Thyroid gland (tissue), 4 donors: ENCODE data around the gene C2CD3. TPM values are rescaled to one million over a fixed set of nuclear protein-coding genes. Genes with fewer than 3 reads are reported as not detected.
"Not testable (repeated sequence)": the region's sequence is repeated elsewhere in the genome, so short reads cannot be mapped to it uniquely, and the experiment has no call there.

Experiments used
- DNase-seq, 2 donors: peaks; one replicate each; pipeline ENCODE4 v3.0.0-alpha.2; 2019
- H3K27ac ChIP-seq, 3 donors: fragments of 200-600 bp; sonication (generic); 1 replicate in 2 of 3; 2 replicates in 1 of 3; pipeline ENCODE4 v1.5.1; 2016 to 2019; ENCODE audit warnings: mild to moderate bottlenecking in 1 of 3, moderate library complexity in 1 of 3
- H3K27me3 ChIP-seq: fragments of 200-600 bp; sonication (generic); one replicate; pipeline ENCODE4 v1.5.1; 2019
- H3K36me3 ChIP-seq, 2 donors: fragments of 200-600 bp; sonication (generic); one replicate each; pipeline ENCODE4 v1.5.1; 2016 to 2019
- H3K4me1 ChIP-seq, 2 donors: fragments of 200-600 bp; sonication (generic); one replicate each; pipeline ENCODE4 v1.5.1; 2017 to 2019
- H3K4me3 ChIP-seq, 3 donors: fragments of 200-600 bp; sonication (generic); replicated peaks in 1 of 3; 1 replicate in 2 of 3; 2 replicates in 1 of 3; pipeline ENCODE4 v1.5.1; 2016; ENCODE audit warnings: mild to moderate bottlenecking in 1 of 3
- H3K9me3 ChIP-seq: fragments of 200-600 bp; sonication (generic); one replicate; pipeline ENCODE4 v1.5.1; 2017
- POLR2A ChIP-seq, 2 donors: fragments of 450-650 bp; IDR thresholded peaks; one replicate each; pipeline ENCODE4 v1.6.1; 2017; ENCODE audit warnings: antibody characterized with exemption in 2 of 2, mild to moderate bottlenecking in 2 of 2, moderate library complexity in 1 of 2
- WGBS, 2 donors: methylation state at CpG; one replicate each; pipeline ENCODE4 v1.1.5; 2017; 5-methylcytosine and 5-hydroxymethylcytosine counted together
- intact Hi-C: fragments of 100-400 bp; cut with DNase I; formaldehyde crosslinking; loops from one replicate; pipeline ENCODE4 v1.15.1; 2023
- total RNA-seq, 4 donors: library from RNA; depleted of rRNA; stranded (reverse); fragments of >200 nt; gene quantifications; one replicate each; pipeline ENCODE4 v1.2.3, GENCODE V29; 2016
- TF ChIP-seq, protein P1 (sequence below), 6 experiments: fragments of 200-600 bp in 3 of 6; fragments of 450-650 bp in 3 of 6; sonication (generic) in 3 of 6; IDR thresholded peaks; one replicate each; pipeline ENCODE4 v1.5.1; 2016 to 2019; ENCODE audit warnings: antibody characterized with exemption in 6 of 6, mild to moderate bottlenecking in 2 of 6, inconsistent platforms in 1 of 6, moderate library complexity in 1 of 6

The C2CD3 gene
- total RNA-seq, 4 donors from 2014 or later = 37.8 to 85.8 (median 40.7) TPM

- no peak for TF ChIP-seq POLR2A (IDR thresholded peaks at IDR 0.05)
- TF ChIP-seq, protein P1, sequence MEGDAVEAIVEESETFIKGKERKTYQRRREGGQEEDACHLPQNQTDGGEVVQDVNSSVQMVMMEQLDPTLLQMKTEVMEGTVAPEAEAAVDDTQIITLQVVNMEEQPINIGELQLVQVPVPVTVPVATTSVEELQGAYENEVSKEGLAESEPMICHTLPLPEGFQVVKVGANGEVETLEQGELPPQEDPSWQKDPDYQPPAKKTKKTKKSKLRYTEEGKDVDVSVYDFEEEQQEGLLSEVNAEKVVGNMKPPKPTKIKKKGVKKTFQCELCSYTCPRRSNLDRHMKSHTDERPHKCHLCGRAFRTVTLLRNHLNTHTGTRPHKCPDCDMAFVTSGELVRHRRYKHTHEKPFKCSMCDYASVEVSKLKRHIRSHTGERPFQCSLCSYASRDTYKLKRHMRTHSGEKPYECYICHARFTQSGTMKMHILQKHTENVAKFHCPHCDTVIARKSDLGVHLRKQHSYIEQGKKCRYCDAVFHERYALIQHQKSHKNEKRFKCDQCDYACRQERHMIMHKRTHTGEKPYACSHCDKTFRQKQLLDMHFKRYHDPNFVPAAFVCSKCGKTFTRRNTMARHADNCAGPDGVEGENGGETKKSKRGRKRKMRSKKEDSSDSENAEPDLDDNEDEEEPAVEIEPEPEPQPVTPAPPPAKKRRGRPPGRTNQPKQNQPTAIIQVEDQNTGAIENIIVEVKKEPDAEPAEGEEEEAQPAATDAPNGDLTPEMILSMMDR (IDR thresholded peaks at IDR 0.05) = no peak
- Histone ChIP-seq H3K4me3 (no peak overlapping the region), H3K36me3 (peaks cover 14 to 44% of the 10 kb centered on the region in 2 donors), H3K27ac (no peak overlapping the region), H3K27me3 (no peaks in the 10 kb centered on the region), H3K9me3 (no peaks in the 10 kb centered on the region), H3K4me1 (no peaks in the 10 kb centered on the region)
- DNase-seq = no peak
- WGBS, 2 donors = 92 to 98% methylated on average over 1 of the region's 1 CpG
- intact Hi-C loops = loop anchor here (10.0 kb wide), 1 partner anchor 127 kb away; no protein-coding TSS in a partner anchor
These were observed 79.3 kb downstream of the C2CD3 start for GRCh38 chr11:74091549-74091948.

DNA sequence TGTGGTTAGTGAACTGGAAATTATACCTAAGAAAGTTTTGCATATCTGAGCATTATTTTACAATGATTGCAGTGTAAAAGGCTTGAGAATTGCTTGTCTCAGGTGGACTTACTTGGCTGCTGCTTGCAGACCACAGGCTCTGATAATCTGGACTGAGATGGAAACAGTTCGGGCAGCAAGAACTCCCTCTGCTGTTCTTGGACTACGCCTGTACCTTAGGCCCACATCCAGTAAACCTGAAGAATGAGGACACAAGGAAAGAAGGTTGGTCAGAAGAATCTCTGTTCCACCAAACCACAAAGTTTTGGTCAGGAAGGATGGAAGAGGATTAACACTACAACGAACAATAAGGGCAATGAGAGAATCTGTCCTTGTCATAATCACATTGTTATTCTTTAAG is 80.1 kb downstream of the C2CD3 start:
- WGBS, 2 donors = 89 to 95% methylated on average over 3 of the region's 3 CpGs
- intact Hi-C loops = loop anchor here (10.0 kb wide), 1 partner anchor 126 kb away; no protein-coding TSS in a partner anchor
- no peak overlapping the region for H3K27ac ChIP-seq
- no peaks in the 10 kb centered on the region for H3K27me3 ChIP-seq
- peaks cover 0 to under 1% of the 10 kb centered on the region in 2 donors for H3K4me1 ChIP-seq
- TF ChIP-seq, protein P1 (IDR thresholded peaks at IDR 0.05) = peak in 2 of 6 experiments; percentile 16 to 36
- no peak for TF ChIP-seq POLR2A (IDR thresholded peaks at IDR 0.05)
- H3K36me3 ChIP-seq = peaks cover 14 to 45% of the 10 kb centered on the region in 2 donors
- DNase-seq = no peak
- no peaks in the 10 kb centered on the region for H3K9me3 ChIP-seq
- H3K4me3 ChIP-seq = no peak overlapping the region

DNA sequence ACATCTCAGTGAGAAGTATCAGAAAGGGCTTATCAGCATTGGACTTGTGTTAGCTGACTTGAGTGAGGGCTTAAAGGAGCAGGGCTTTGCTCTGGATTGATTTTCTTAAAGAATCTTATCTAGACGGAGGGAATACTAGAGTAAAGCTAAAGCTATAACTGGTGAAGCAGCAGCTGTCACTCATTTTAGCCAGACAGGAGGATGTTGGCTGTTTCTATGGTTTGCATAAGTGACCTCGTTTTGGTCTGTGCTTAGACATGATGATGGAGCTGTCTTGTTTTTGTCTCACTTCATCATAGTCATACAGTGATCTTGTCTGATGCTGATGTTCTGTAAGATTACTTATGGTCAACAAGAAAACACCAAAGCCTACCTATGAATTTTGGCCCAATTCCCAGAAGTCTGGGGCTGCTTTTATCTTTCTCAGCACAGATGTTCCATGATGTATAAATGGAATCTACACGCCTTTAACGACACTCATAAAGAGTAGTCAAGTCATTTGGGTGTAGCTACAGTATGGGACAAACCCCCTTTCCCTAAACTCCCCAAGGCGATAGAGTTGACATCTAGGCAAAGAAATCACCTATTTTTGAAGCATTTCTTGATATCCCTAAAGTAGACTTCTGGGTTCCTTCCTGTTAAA is 84.4 kb downstream of the C2CD3 start:
- H3K4me1 ChIP-seq = peaks cover 0 to 11% of the 10 kb centered on the region in 2 donors
- H3K4me3 ChIP-seq = no peak overlapping the region
- no peaks in the 10 kb centered on the region for H3K9me3 ChIP-seq
- intact Hi-C loops = no loop called here
- no peak for DNase-seq
- peaks cover 14 to 22% of the 10 kb centered on the region in 2 donors for H3K36me3 ChIP-seq
- TF ChIP-seq, protein P1 (IDR thresholded peaks at IDR 0.05) = no peak
- no peak for TF ChIP-seq POLR2A (IDR thresholded peaks at IDR 0.05)
- 94 to 97% methylated on average over 5 of the region's 5 CpGs for WGBS, 2 donors
- H3K27me3 ChIP-seq = no peaks in the 10 kb centered on the region
- peak overlapping the region in 1 of 3 donors; percentile 41 for H3K27ac ChIP-seq

GRCh38 chr11:74085542-74085892 is 85.3 kb downstream of the C2CD3 start:
- Histone ChIP-seq H3K4me1 (peaks cover 0 to 11% of the 10 kb centered on the region in 2 donors), H3K27me3 (no peaks in the 10 kb centered on the region), H3K36me3 (peaks cover 11 to 20% of the 10 kb centered on the region in 2 donors), H3K27ac (peak overlapping the region in 2 of 3 donors; percentile 41), H3K4me3 (no peak overlapping the region), H3K9me3 (no peaks in the 10 kb centered on the region)
- peak in 1 of 2 donors; percentile 9 for DNase-seq
- intact Hi-C loops = no loop called here
- TF ChIP-seq POLR2A (IDR thresholded peaks at IDR 0.05) = no peak
- TF ChIP-seq, protein P1 (IDR thresholded peaks at IDR 0.05) = no peak
- 77 to 89% methylated on average over 6 of the region's 6 CpGs for WGBS, 2 donors

GRCh38 chr11:74084796-74085541 is 85.8 kb downstream of the C2CD3 start:
- intact Hi-C loops = no loop called here
- no peak overlapping the region for H3K4me3 ChIP-seq
- no peaks in the 10 kb centered on the region for H3K9me3 ChIP-seq
- peak overlapping the region in 2 of 3 donors; percentile 41 for H3K27ac ChIP-seq
- peaks cover 5 to 14% of the 10 kb centered on the region in 2 donors for H3K36me3 ChIP-seq
- no peak for DNase-seq
- H3K27me3 ChIP-seq = no peaks in the 10 kb centered on the region
- 85 to 90% methylated on average over 2 of the region's 2 CpGs for WGBS, 2 donors
- TF ChIP-seq, protein P1 (IDR thresholded peaks at IDR 0.05) = no peak
- TF ChIP-seq POLR2A (IDR thresholded peaks at IDR 0.05) = no peak
- peaks cover 0 to 11% of the 10 kb centered on the region in 2 donors for H3K4me1 ChIP-seq

DNA sequence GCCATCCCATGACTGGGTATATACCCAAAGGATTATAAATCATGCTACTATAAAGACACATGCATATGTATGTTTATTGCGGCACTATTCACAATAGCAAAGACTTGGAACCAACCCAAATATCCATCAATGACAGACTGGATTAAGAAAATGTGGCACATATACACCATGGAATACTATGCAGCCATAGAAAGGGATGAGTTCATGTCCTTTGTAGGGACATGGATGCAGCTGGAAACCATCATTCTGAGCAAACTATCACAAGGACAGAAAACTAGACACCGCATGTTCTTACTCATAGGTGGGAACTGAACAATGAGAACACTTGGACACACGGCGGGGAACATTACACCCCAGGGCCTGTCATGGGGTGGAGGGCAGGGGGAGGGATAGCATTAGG is 86.9 kb downstream of the C2CD3 start:
- H3K4me3 ChIP-seq, intact Hi-C loops, H3K27me3 ChIP-seq, DNase-seq, H3K27ac ChIP-seq, H3K36me3 ChIP-seq, H3K9me3 ChIP-seq: not testable (repeated sequence)
- H3K4me1 ChIP-seq = peaks cover 0 to 11% of the 10 kb centered on the region in 2 donors
- 96 to 97% methylated on average over 4 of the region's 4 CpGs for WGBS, 2 donors
